GM08714 (cell line): ENCODE results near the gene MSI2.
"Not testable (repeated sequence)": the region's sequence is repeated elsewhere in the genome, so short reads cannot be mapped to it uniquely, and the experiment has no call there.

Source experiments
- H3K4me3 ChIP-seq: fragments of 200-500 bp; sonication (Bioruptor generic); 2 replicates; pipeline ENCODE4 v1.5.1; 2014; ENCODE audit warnings: mild to moderate bottlenecking, low read length, inconsistent platforms
- ZNF274 ChIP-seq: IDR thresholded peaks from 2 replicates; pipeline ENCODE4 v1.6.1; 2012; ENCODE audit warnings: mild to moderate bottlenecking, low read depth, low read length

The MSI2 gene

GRCh38 chr17:57614742-57615141 is 358.4 kb downstream of the MSI2 start:
- no peak for TF ChIP-seq ZNF274
- no peak overlapping the region for H3K4me3 ChIP-seq

DNA sequence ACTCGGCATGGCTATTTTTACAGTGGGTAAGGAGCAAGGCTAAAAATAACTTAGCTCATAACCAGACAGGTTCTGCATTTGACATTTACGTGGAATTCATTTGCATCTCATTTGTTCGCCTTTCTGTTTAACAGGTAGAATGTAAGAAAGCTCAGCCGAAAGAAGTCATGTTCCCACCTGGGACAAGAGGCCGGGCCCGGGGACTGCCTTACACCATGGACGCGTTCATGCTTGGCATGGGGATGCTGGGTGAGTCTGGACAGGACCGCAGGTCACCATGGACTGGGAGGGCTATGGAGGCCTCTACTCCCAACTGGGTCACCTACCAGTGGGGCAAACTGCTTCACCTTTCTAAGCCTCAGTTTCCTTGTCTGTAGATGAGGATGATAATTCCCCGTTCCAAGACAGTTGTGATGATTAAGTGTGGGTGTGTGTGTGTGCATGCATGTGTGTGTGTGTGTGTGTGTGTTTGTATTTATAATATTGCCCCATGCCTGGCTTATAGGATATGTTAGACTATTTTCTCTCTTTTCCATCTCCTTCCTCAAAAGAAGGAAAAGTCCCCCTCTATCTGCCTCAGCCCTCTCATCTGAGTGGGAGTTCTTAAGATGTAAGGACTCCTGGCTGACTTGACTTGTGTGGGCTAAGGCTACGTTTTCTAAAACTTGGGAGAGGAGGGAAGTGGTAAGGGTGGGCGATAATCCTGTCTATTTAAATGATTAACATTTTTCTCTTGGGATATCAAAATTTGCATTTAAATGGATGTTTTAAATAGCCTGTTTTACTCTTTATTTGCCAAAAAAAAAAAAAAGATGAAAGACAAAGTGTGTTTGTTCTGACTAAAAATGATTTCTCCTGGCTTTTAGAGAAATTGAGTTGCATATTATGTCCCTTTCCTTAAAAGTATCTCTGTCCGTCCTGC is 359.8 kb downstream of the MSI2 start:
- H3K4me3 ChIP-seq = no peak overlapping the region
- no peak for TF ChIP-seq ZNF274

- TF ChIP-seq ZNF274 = no peak
- H3K4me3 ChIP-seq = no peak overlapping the region
These were observed 360.9 kb downstream of the MSI2 start for GRCh38 chr17:57617218-57617617.

- TF ChIP-seq ZNF274 = no peak
- H3K4me3 ChIP-seq = no peak overlapping the region
These were observed 363.0 kb downstream of the MSI2 start for GRCh38 chr17:57619061-57619937.

GRCh38 chr17:57620576-57620975 is 364.3 kb downstream of the MSI2 start:
- TF ChIP-seq ZNF274 = no peak
- no peak overlapping the region for H3K4me3 ChIP-seq

DNA sequence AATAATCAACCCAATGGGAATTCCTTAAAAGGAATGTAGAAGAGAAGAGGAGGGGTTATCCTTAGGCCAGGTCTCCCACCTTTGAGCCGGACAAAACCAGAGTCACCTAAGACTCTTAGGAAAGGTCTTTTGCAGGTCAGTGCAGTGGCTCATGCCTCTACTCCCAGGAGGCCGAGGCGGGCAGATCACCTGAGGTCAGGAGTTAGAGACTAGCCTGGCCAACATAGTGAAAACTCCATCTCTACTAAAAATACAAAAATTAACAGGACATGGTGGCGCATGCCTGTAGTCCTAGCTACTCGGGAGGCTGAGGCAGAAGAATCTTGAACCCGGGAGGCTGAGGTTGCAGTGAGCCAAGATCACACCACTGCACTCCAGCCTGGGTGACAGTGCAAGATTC is 365.5 kb downstream of the MSI2 start:
- not testable (repeated sequence) for H3K4me3 ChIP-seq

- TF ChIP-seq ZNF274 = no peak
- no peak overlapping the region for H3K4me3 ChIP-seq
These were observed 366.0 kb downstream of the MSI2 start for GRCh38 chr17:57622306-57622682.

DNA sequence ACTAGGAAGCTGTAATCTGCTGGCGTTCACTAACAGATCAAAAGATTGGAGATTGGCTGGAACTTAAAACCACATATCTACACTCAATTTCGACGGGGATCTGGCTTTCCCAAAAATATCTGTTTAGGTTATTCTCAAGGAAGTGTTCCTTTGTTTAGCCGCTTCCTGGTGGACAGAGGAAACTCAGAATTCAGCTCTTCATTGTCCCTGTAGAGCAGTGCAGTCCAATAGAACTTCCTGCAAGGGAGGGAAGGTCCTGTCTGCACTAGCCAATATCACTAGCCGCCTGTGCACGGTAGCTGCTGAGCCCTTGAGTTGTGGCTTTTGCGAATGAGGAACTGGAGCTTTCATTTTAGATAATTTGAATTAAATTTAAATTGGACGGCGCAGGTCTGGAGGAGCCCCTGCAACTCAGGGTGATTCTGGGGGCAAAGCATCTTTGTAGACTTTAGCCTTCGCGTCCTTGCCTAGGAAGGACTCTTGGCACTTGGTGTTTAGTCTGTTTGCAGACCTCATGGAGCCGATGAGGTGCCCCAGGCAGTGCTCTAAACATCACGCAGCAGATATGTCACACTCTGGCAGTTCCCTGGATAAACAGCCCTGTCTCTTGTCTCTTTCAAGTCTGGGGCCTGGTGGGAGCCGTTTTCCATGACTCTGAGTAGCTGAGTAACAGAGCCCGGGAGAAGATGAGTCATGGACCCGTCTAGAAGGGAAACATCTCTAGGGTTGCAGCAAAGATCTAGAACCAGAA is 366.5 kb downstream of the MSI2 start:
- H3K4me3 ChIP-seq = peak overlapping the region; percentile 14; the same call in 1 of the 2 replicates
- TF ChIP-seq ZNF274 = no peak

GRCh38 chr17:57623620-57624019 is 367.3 kb downstream of the MSI2 start:
- H3K4me3 ChIP-seq = no peak overlapping the region; the same call in 1 of the 2 replicates
- TF ChIP-seq ZNF274 = no peak

DNA sequence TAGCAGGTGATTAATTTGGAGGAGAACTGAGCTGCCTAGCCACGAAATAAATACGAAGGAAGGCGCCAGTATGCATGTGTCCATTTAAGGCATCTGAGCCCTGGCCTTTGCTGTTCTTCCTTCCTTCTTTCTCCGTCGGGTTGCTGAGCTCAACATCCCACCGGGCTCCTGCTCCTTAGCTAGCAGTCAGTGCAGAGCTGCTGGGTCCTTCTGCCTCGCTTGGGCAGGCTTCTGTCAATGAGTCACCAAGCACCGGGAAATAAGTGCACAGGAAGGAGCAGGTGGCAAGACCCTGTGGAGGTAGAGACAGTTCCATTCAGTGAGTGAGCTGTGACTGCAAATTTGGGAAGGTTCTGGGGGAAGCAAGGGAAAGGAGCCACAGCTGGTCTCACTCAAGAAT is 368.1 kb downstream of the MSI2 start:
- H3K4me3 ChIP-seq = no peak overlapping the region; the same call in 1 of the 2 replicates
- no peak for TF ChIP-seq ZNF274

DNA sequence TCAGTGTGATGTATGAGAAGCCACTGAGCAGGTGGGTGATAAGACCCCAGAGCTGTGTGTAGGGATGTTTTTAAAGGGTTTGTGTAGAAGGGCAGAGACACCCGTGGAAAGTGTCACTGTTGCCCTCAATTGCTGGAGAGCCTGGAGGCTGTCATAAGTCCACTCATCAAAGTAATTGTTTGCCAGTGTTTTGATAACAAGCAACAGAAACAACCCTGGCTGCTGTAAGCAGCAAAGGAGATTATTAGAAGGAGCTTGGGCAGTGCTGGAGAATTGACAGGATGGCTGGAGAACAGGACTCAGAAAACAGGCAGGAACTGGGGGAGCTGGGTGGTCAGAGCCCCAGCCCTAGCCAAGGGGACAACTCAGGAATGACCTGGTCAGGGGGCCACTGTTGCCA is 369.2 kb downstream of the MSI2 start:
- TF ChIP-seq ZNF274 = no peak
- no peak overlapping the region for H3K4me3 ChIP-seq

DNA sequence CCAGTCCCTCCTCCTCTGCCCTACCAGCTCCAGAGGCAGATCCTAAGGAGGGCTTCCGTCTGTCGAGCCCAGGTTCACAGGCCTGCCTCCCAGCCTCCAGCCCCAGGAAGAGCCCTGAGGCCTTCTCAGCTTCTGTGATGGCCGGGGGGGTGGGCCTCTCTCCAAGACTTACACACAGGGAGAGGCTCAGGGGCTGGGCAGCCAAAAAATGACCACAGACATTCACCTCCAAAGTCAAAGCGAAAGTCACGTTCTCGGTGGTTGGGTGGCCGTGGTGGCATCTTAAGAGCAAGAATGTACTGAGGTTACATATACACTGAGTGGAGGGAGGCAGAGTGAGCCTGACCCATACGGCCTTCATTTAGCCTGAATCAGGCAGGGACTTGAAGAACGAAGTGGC is 369.6 kb downstream of the MSI2 start:
- no peak for TF ChIP-seq ZNF274
- H3K4me3 ChIP-seq = no peak overlapping the region

- no peak overlapping the region for H3K4me3 ChIP-seq
- no peak for TF ChIP-seq ZNF274
These were observed 370.3 kb downstream of the MSI2 start for GRCh38 chr17:57626520-57627210.

DNA sequence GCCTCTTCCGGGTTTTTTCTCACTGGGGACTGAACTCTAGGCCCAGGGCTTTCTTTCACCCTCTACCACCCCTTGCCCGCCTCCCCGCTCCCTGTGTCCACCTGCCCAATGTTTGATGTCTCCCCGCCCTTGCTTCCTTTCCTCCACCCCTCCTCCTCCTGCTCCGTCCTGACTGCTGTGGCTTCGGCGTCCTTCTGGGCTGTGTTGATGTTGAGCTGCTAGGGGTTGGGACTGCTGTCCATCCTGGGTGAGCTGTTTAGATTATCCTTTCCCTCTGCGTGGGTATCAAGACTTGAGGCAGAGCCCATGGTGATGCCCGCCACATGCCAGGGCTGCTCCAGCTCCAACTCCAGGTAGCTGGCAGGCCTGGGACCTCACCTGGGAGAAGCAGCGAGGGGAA is 371.3 kb downstream of the MSI2 start:
- no peak overlapping the region for H3K4me3 ChIP-seq

More for the DNA sequence above, 371.3 kb downstream of the MSI2 start:
- no peak for TF ChIP-seq ZNF274
